ENCODE measurements around the gene FOXN3.

- TF ChIP-seq CTCF (IDR thresholded peaks at IDR 0.05) (no peak), ZFX (IDR thresholded peaks at IDR 0.05; ENCODE audit: borderline replicate concordance) (no peak)
Observed at GRCh38 chr14:89258728-89259273, 158.2 kb downstream of the FOXN3 start.

Data from 22Rv1 (cell line).